ENCODE data around the gene SYNJ2BP. TPM values are rescaled to one million over a fixed set of nuclear protein-coding genes. Genes with fewer than 3 reads are reported as not detected.

The SYNJ2BP gene
- total RNA-seq, 1 experiment from 2014 or later: 27.5 TPM

DNA sequence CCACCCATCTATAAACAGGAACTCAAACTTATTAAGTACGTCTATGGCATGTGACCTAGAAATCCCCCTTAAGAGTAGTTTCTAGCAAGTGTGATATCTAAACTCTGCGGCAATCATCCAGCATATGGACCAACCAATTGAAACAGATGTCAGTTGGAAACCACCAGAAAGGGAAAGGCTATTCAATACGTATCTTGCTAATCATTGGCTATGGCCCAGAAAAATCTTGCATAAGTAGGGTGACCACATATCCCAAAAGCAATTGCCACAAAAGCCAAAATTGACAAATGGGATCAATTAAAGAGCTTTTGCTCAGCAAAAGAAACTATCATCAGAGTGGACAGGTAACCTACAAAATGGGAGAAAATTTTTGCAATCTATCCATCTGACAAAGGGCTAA, 24.2 kb downstream of the SYNJ2BP start:
- no peaks in the 10 kb centered on the region for H3K9me3 Mint-ChIP-seq (ENCODE audit: unreplicated experiment)
- CTCF ChIA-PET: no interaction called here
- H3K27ac Mint-ChIP-seq (ENCODE audit: unreplicated experiment): no peak overlapping the region
- no peaks in the 10 kb centered on the region for H3K36me3 ChIP-seq (ENCODE audit: control insufficient read depth, insufficient read depth, low read length)
- H3K4me1 ChIP-seq: peaks cover 27% of the 10 kb centered on the region; the same call in 1 of the 2 replicates
- no peaks in the 10 kb centered on the region for H3K9me3 ChIP-seq
- H3K4me1 Mint-ChIP-seq (ENCODE audit: low read depth, unreplicated experiment): peaks cover 26% of the 10 kb centered on the region
- no peaks in the 10 kb centered on the region for H3K27me3 ChIP-seq (replicated peaks; ENCODE audit: control insufficient read depth, insufficient read depth, low read length)
- no TSS peak for BruUV-seq (replicated peaks)
- H3K4me3 Mint-ChIP-seq (ENCODE audit: unreplicated experiment): no peak overlapping the region
- TF ChIP-seq, protein P1, sequence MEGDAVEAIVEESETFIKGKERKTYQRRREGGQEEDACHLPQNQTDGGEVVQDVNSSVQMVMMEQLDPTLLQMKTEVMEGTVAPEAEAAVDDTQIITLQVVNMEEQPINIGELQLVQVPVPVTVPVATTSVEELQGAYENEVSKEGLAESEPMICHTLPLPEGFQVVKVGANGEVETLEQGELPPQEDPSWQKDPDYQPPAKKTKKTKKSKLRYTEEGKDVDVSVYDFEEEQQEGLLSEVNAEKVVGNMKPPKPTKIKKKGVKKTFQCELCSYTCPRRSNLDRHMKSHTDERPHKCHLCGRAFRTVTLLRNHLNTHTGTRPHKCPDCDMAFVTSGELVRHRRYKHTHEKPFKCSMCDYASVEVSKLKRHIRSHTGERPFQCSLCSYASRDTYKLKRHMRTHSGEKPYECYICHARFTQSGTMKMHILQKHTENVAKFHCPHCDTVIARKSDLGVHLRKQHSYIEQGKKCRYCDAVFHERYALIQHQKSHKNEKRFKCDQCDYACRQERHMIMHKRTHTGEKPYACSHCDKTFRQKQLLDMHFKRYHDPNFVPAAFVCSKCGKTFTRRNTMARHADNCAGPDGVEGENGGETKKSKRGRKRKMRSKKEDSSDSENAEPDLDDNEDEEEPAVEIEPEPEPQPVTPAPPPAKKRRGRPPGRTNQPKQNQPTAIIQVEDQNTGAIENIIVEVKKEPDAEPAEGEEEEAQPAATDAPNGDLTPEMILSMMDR (IDR thresholded peaks at IDR 0.05; ENCODE audit: insufficient read depth in 1 of 2, low read depth in 1 of 2, low read length in 1 of 2, severe bottlenecking in 1 of 2, unreplicated experiment in 1 of 2): no peak
- no peak for DNase-seq
- no peaks in the 10 kb centered on the region for H3K27me3 Mint-ChIP-seq (ENCODE audit: insufficient read depth, unreplicated experiment)
- peaks cover 6% of the 10 kb centered on the region for H3K36me3 Mint-ChIP-seq (ENCODE audit: insufficient read depth, unreplicated experiment)
- intact Hi-C loops (cut with micrococcal nuclease; ENCODE audit: unreplicated experiment): no loop called here
- POLR2A ChIA-PET: no interaction called here
- no peak overlapping the region for H3K4me3 ChIP-seq (ENCODE audit: low read depth, low read length)

DNA sequence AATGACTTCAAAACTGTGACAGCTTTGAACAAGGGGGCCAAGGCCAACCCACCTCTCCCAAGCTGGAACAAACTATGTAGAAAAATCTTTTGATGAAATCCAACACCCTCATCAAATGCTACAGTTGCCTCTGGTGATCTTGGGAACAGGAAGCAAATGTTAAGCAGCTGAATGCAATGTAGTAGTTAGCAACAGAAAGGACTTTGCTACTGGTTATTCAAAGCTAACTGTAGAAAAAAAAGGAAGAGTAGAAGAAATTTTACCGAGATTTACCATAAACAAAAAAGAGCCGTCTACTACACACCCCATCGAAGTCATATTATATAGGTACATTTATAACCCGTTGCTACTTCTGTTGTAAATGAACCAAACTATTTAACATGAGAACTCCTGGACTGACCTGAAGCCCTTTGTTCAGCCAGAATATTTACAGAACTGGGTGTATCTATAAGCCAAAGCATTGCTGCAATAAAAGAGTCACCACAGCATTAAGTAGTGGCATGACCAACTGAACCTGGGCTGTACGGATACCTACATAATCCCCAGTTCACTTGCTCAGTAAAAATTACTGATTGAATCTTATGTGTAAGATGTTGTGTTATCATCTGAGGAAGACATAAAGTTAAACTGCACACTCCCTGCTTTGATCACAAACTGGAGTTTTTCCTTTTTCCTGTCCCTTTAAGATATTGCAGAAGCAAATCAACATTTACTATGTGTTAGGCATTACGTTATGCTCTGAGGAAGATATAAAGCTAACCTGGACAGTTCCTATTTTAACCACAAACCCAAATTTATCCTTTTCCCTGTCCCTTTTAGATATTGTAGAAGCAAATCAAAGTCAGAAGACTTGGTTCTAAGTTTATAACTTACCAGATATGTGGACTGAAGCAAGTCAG, 25.1 kb downstream of the SYNJ2BP start:
- Histone ChIP-seq H3K9me3 (no peaks in the 10 kb centered on the region), H3K27me3 (replicated peaks; ENCODE audit: control insufficient read depth, insufficient read depth, low read length) (no peaks in the 10 kb centered on the region), H3K36me3 (ENCODE audit: control insufficient read depth, insufficient read depth, low read length) (no peaks in the 10 kb centered on the region), H3K4me3 (ENCODE audit: low read depth, low read length) (no peak overlapping the region), H3K4me1 (peaks cover 27% of the 10 kb centered on the region; the same call in 1 of the 2 replicates)
- H3K27ac Mint-ChIP-seq (ENCODE audit: unreplicated experiment): no peak overlapping the region
- no peak overlapping the region for H3K4me3 Mint-ChIP-seq (ENCODE audit: unreplicated experiment)
- intact Hi-C loops (cut with micrococcal nuclease; ENCODE audit: unreplicated experiment): no loop called here
- no peaks in the 10 kb centered on the region for H3K9me3 Mint-ChIP-seq (ENCODE audit: unreplicated experiment)
- CTCF ChIA-PET: no interaction called here
- no peak for DNase-seq
- POLR2A ChIA-PET: no interaction called here
- peaks cover 6% of the 10 kb centered on the region for H3K36me3 Mint-ChIP-seq (ENCODE audit: insufficient read depth, unreplicated experiment)
- no peaks in the 10 kb centered on the region for H3K27me3 Mint-ChIP-seq (ENCODE audit: insufficient read depth, unreplicated experiment)
- H3K4me1 Mint-ChIP-seq (ENCODE audit: low read depth, unreplicated experiment): peaks cover 26% of the 10 kb centered on the region
- no TSS peak for BruUV-seq (replicated peaks)
- TF ChIP-seq, protein P1 (IDR thresholded peaks at IDR 0.05; ENCODE audit: insufficient read depth in 1 of 2, low read depth in 1 of 2, low read length in 1 of 2, severe bottlenecking in 1 of 2, unreplicated experiment in 1 of 2): no peak

DNA sequence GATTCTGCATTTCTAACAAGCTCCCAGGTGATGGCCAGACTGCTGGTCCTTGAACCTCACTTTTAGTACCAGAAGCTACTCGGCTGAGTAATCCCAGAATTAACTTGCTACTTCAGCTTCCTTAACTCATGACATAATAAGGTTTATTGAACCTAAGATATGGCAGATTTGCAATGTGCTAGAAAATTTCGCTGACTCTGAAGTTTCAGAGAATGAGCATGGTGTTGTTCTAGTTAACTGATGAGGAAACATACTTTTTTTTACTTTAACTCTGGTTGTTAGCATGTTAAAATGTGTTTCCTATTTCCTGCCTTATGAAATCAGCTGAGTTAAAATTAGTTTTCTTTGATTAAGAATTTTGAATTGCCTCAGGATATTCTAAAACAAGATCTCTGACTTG, 34.4 kb downstream of the SYNJ2BP start:
- Mint-ChIP-seq H3K36me3 (ENCODE audit: insufficient read depth, unreplicated experiment) (peaks cover 15% of the 10 kb centered on the region), H3K27me3 (ENCODE audit: insufficient read depth, unreplicated experiment) (no peaks in the 10 kb centered on the region), H3K27ac (ENCODE audit: unreplicated experiment) (no peak overlapping the region), H3K4me3 (ENCODE audit: unreplicated experiment) (no peak overlapping the region), H3K9me3 (ENCODE audit: unreplicated experiment) (no peaks in the 10 kb centered on the region), H3K4me1 (ENCODE audit: low read depth, unreplicated experiment) (no peaks in the 10 kb centered on the region)
- intact Hi-C loops (cut with micrococcal nuclease; ENCODE audit: unreplicated experiment): no loop called here
- DNase-seq: no peak
- no peaks in the 10 kb centered on the region for H3K27me3 ChIP-seq (replicated peaks; ENCODE audit: control insufficient read depth, insufficient read depth, low read length)
- no TSS peak for BruUV-seq (replicated peaks)
- CTCF ChIA-PET: no interaction called here
- H3K36me3 ChIP-seq (ENCODE audit: control insufficient read depth, insufficient read depth, low read length): no peaks in the 10 kb centered on the region
- POLR2A ChIA-PET: no interaction called here
- peaks cover 36% of the 10 kb centered on the region for H3K4me1 ChIP-seq
- H3K9me3 ChIP-seq: no peaks in the 10 kb centered on the region
- no peak overlapping the region for H3K4me3 ChIP-seq (ENCODE audit: low read depth, low read length)
- TF ChIP-seq, protein P1 (IDR thresholded peaks at IDR 0.05; ENCODE audit: insufficient read depth in 1 of 2, low read depth in 1 of 2, low read length in 1 of 2, severe bottlenecking in 1 of 2, unreplicated experiment in 1 of 2): no peak

All from Caco-2 (cell line).